ENCODE measurements around the gene SLC9A4.

Gene SLC9A4

GRCh38 chr2:102515851-102516250 is 42.8 kb downstream of the SLC9A4 start:
- Histone ChIP-seq H3K4me2 (ENCODE audit: low read depth, low read length, poor library complexity, severe bottlenecking) (no peak overlapping the region), H3F3A (ENCODE audit: insufficient read depth) (no peaks in the 10 kb centered on the region), H3K27ac (ENCODE audit: low read depth, low read length) (no peak overlapping the region), H4K20me1 (ENCODE audit: low read depth, low read length) (no peaks in the 10 kb centered on the region), H3K9me2 (replicated peaks; ENCODE audit: insufficient read depth, low read length) (no peaks in the 10 kb centered on the region), H3K9me3 (ENCODE audit: insufficient read depth, low read length) (no peaks in the 10 kb centered on the region), H3K27me3 (ENCODE audit: low read length) (no peaks in the 10 kb centered on the region), H3K4me3 (ENCODE audit: insufficient read depth, low read length, poor library complexity, severe bottlenecking) (no peak overlapping the region), H3K36me3 (ENCODE audit: low read length) (no peaks in the 10 kb centered on the region), H2AFZ (ENCODE audit: low read depth, low read length, severe bottlenecking) (no peak overlapping the region), H3K9ac (ENCODE audit: low read length) (no peak overlapping the region), H3K79me2 (ENCODE audit: insufficient read depth, low read length) (no peaks in the 10 kb centered on the region)
- TF ChIP-seq CTCF (IDR thresholded peaks at IDR 0.05; ENCODE audit: insufficient read depth, low read length, poor library complexity, severe bottlenecking): no peak
- TF ChIP-seq EZH2phosphoT487 (conservative IDR thresholded peaks at IDR 0.05; ENCODE audit: low read length): no peak

GRCh38 chr2:102518170-102518569 is 45.1 kb downstream of the SLC9A4 start:
- no peaks in the 10 kb centered on the region for H3K36me3 ChIP-seq (ENCODE audit: low read length)
- H3K9ac ChIP-seq (ENCODE audit: low read length): no peak overlapping the region
- H3K27me3 ChIP-seq (ENCODE audit: low read length): no peaks in the 10 kb centered on the region
- no peaks in the 10 kb centered on the region for H3K9me3 ChIP-seq (ENCODE audit: insufficient read depth, low read length)
- H3K79me2 ChIP-seq (ENCODE audit: insufficient read depth, low read length): no peaks in the 10 kb centered on the region
- no peak overlapping the region for H3K27ac ChIP-seq (ENCODE audit: low read depth, low read length)
- no peak for TF ChIP-seq EZH2phosphoT487 (conservative IDR thresholded peaks at IDR 0.05; ENCODE audit: low read length)
- no peaks in the 10 kb centered on the region for H3K9me2 ChIP-seq (replicated peaks; ENCODE audit: insufficient read depth, low read length)
- no peak overlapping the region for H3K4me2 ChIP-seq (ENCODE audit: low read depth, low read length, poor library complexity, severe bottlenecking)
- H3F3A ChIP-seq (ENCODE audit: insufficient read depth): no peaks in the 10 kb centered on the region
- no peaks in the 10 kb centered on the region for H4K20me1 ChIP-seq (ENCODE audit: low read depth, low read length)
- no peak overlapping the region for H2AFZ ChIP-seq (ENCODE audit: low read depth, low read length, severe bottlenecking)
- no peak overlapping the region for H3K4me3 ChIP-seq (ENCODE audit: insufficient read depth, low read length, poor library complexity, severe bottlenecking)

GRCh38 chr2:102520009-102520408 is 47.0 kb downstream of the SLC9A4 start:
- H4K20me1 ChIP-seq (ENCODE audit: low read depth, low read length): no peaks in the 10 kb centered on the region
- H3K9me2 ChIP-seq (replicated peaks; ENCODE audit: insufficient read depth, low read length): no peaks in the 10 kb centered on the region
- no peaks in the 10 kb centered on the region for H3K79me2 ChIP-seq (ENCODE audit: insufficient read depth, low read length)
- H2AFZ ChIP-seq (ENCODE audit: low read depth, low read length, severe bottlenecking): no peak overlapping the region
- H3K4me3 ChIP-seq (ENCODE audit: insufficient read depth, low read length, poor library complexity, severe bottlenecking): no peak overlapping the region
- H3K27me3 ChIP-seq (ENCODE audit: low read length): no peaks in the 10 kb centered on the region
- TF ChIP-seq EZH2phosphoT487 (conservative IDR thresholded peaks at IDR 0.05; ENCODE audit: low read length) (no peak), CTCF (IDR thresholded peaks at IDR 0.05; ENCODE audit: insufficient read depth, low read length, poor library complexity, severe bottlenecking) (peak; percentile 57)
- H3K36me3 ChIP-seq (ENCODE audit: low read length): no peaks in the 10 kb centered on the region
- H3F3A ChIP-seq (ENCODE audit: insufficient read depth): no peaks in the 10 kb centered on the region
- no peak overlapping the region for H3K4me2 ChIP-seq (ENCODE audit: low read depth, low read length, poor library complexity, severe bottlenecking)
- H3K9me3 ChIP-seq (ENCODE audit: insufficient read depth, low read length): no peaks in the 10 kb centered on the region
- H3K9ac ChIP-seq (ENCODE audit: low read length): no peak overlapping the region
- no peak overlapping the region for H3K27ac ChIP-seq (ENCODE audit: low read depth, low read length)

GRCh38 chr2:102520801-102521200 is 47.8 kb downstream of the SLC9A4 start:
- Histone ChIP-seq H3K9me2 (replicated peaks; ENCODE audit: insufficient read depth, low read length) (no peaks in the 10 kb centered on the region), H3K79me2 (ENCODE audit: insufficient read depth, low read length) (no peaks in the 10 kb centered on the region), H3K4me3 (ENCODE audit: insufficient read depth, low read length, poor library complexity, severe bottlenecking) (no peak overlapping the region), H3K36me3 (ENCODE audit: low read length) (no peaks in the 10 kb centered on the region), H4K20me1 (ENCODE audit: low read depth, low read length) (no peaks in the 10 kb centered on the region), H3K27me3 (ENCODE audit: low read length) (no peaks in the 10 kb centered on the region), H3K9me3 (ENCODE audit: insufficient read depth, low read length) (no peaks in the 10 kb centered on the region), H2AFZ (ENCODE audit: low read depth, low read length, severe bottlenecking) (no peak overlapping the region), H3K27ac (ENCODE audit: low read depth, low read length) (no peak overlapping the region), H3K9ac (ENCODE audit: low read length) (no peak overlapping the region), H3F3A (ENCODE audit: insufficient read depth) (no peaks in the 10 kb centered on the region), H3K4me2 (ENCODE audit: low read depth, low read length, poor library complexity, severe bottlenecking) (no peak overlapping the region)
- TF ChIP-seq CTCF (IDR thresholded peaks at IDR 0.05; ENCODE audit: insufficient read depth, low read length, poor library complexity, severe bottlenecking): no peak
- TF ChIP-seq EZH2phosphoT487 (conservative IDR thresholded peaks at IDR 0.05; ENCODE audit: low read length): no peak

All from SU-DHL-6 (cell line).